SK-N-SH treated with all-trans-retinoic acid at 6 μM for 48 hours (cell line): Measurements from ENCODE around the gene MBTPS2.

Experiments
- ESRRG ChIP-seq: fragments of 250-450 bp; sonication (Bioruptor Pico); IDR thresholded peaks from 2 replicates; pipeline ENCODE4 v1.6.1; 2021; ENCODE audit warnings: mild to moderate bottlenecking
- GLIS3 ChIP-seq: fragments of 250-450 bp; sonication (Bioruptor Pico); IDR thresholded peaks from 2 replicates; pipeline ENCODE4 v1.5.0; 2020; ENCODE audit warnings: mild to moderate bottlenecking, moderate library complexity
- OSR1 ChIP-seq: fragments of 250-450 bp; sonication (Bioruptor Pico); IDR thresholded peaks from 2 replicates; pipeline ENCODE4 v1.8.0; 2022; ENCODE audit warnings: moderate library complexity, mild to moderate bottlenecking, inconsistent platforms
- RARB ChIP-seq: fragments of 250-450 bp; sonication (Bioruptor Pico); IDR thresholded peaks from 2 replicates; pipeline ENCODE4 v1.8.0; 2021; ENCODE audit warnings: mild to moderate bottlenecking, moderate library complexity
- SNAI2 ChIP-seq: fragments of 250-450 bp; sonication (Bioruptor Pico); IDR thresholded peaks from 2 replicates; pipeline ENCODE4 v1.5.0; 2020; ENCODE audit warnings: mild to moderate bottlenecking, moderate library complexity
- ZFP3 ChIP-seq: fragments of 250-450 bp; sonication (Bioruptor Pico); IDR thresholded peaks from 2 replicates; pipeline ENCODE4 v1.5.0; 2020; ENCODE audit warnings: mild to moderate bottlenecking, moderate library complexity
- ZNF565 ChIP-seq: fragments of 450-650 bp; formaldehyde crosslinking; conservative IDR thresholded peaks from 2 replicates; pipeline ENCODE4 v1.5.0; 2020; ENCODE audit warnings: low read depth, mild to moderate bottlenecking, moderate library complexity
- TF ChIP-seq, protein P1 (sequence below): fragments of 250-450 bp; sonication (Bioruptor Pico); IDR thresholded peaks from 2 replicates; pipeline ENCODE4 v1.8.0; 2021; ENCODE audit warnings: low read depth, mild to moderate bottlenecking, moderate library complexity, borderline replicate concordance
- TF ChIP-seq, protein P2 (sequence below): fragments of 250-450 bp; sonication (Bioruptor Pico); IDR thresholded peaks from 2 replicates; pipeline ENCODE4 v1.8.0; 2020; ENCODE audit warnings: mild to moderate bottlenecking, moderate library complexity, borderline replicate concordance
- TF ChIP-seq, protein P3 (sequence below): fragments of 250-450 bp; sonication (Bioruptor Pico); IDR thresholded peaks from 2 replicates; pipeline ENCODE4 v1.5.1; 2021; ENCODE audit warnings: mild to moderate bottlenecking, moderate library complexity

DNA sequence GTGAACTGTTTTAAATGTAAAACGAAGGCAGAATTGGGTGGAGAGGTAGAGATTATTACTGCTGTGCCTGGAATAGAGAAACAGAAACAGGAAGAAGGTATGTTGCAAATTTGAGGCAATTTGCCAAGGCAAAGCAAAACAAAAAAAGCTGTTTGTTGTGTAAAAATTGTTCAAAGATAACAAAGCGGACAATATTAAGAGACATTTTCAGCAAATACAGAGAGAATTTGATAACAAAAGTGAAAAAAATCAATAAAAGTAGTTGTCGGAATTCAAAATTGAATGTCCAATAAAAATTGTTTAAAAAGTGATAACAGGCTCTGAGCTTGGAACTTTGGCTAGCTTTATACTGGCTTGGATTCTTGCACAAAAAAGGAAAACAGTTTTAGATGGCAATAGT, 86.7 kb downstream of the MBTPS2 start:
- TF ChIP-seq, protein P1, sequence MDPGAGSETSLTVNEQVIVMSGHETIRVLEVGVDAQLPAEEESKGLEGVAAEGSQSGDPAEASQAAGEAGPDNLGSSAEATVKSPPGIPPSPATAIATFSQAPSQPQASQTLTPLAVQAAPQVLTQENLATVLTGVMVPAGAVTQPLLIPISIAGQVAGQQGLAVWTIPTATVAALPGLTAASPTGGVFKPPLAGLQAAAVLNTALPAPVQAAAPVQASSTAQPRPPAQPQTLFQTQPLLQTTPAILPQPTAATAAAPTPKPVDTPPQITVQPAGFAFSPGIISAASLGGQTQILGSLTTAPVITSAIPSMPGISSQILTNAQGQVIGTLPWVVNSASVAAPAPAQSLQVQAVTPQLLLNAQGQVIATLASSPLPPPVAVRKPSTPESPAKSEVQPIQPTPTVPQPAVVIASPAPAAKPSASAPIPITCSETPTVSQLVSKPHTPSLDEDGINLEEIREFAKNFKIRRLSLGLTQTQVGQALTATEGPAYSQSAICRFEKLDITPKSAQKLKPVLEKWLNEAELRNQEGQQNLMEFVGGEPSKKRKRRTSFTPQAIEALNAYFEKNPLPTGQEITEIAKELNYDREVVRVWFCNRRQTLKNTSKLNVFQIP (CRISPR knock-in tag), result no peak
- TF ChIP-seq ZFP3 (CRISPR knock-in tag) (no peak), ZNF565 (CRISPR knock-in tag) (no peak), ESRRG (no peak), SNAI2 (CRISPR knock-in tag) (no peak), GLIS3 (CRISPR knock-in tag) (no peak), RARB (CRISPR knock-in tag) (no peak), OSR1 (CRISPR knock-in tag) (no peak)
- TF ChIP-seq, protein P2, sequence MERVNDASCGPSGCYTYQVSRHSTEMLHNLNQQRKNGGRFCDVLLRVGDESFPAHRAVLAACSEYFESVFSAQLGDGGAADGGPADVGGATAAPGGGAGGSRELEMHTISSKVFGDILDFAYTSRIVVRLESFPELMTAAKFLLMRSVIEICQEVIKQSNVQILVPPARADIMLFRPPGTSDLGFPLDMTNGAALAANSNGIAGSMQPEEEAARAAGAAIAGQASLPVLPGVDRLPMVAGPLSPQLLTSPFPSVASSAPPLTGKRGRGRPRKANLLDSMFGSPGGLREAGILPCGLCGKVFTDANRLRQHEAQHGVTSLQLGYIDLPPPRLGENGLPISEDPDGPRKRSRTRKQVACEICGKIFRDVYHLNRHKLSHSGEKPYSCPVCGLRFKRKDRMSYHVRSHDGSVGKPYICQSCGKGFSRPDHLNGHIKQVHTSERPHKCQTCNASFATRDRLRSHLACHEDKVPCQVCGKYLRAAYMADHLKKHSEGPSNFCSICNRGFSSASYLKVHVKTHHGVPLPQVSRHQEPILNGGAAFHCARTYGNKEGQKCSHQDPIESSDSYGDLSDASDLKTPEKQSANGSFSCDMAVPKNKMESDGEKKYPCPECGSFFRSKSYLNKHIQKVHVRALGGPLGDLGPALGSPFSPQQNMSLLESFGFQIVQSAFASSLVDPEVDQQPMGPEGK, result no peak
- TF ChIP-seq, protein P3, sequence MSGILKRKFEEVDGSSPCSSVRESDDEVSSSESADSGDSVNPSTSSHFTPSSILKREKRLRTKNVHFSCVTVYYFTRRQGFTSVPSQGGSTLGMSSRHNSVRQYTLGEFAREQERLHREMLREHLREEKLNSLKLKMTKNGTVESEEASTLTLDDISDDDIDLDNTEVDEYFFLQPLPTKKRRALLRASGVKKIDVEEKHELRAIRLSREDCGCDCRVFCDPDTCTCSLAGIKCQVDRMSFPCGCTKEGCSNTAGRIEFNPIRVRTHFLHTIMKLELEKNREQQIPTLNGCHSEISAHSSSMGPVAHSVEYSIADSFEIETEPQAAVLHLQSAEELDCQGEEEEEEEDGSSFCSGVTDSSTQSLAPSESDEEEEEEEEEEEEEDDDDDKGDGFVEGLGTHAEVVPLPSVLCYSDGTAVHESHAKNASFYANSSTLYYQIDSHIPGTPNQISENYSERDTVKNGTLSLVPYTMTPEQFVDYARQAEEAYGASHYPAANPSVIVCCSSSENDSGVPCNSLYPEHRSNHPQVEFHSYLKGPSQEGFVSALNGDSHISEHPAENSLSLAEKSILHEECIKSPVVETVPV (CRISPR knock-in tag), result no peak
